Measurements from ENCODE around the gene HRC.
"Not testable (repeated sequence)": the region's sequence is repeated elsewhere in the genome, so short reads cannot be mapped to it uniquely, and the experiment has no call there.

Gene HRC, protein sequence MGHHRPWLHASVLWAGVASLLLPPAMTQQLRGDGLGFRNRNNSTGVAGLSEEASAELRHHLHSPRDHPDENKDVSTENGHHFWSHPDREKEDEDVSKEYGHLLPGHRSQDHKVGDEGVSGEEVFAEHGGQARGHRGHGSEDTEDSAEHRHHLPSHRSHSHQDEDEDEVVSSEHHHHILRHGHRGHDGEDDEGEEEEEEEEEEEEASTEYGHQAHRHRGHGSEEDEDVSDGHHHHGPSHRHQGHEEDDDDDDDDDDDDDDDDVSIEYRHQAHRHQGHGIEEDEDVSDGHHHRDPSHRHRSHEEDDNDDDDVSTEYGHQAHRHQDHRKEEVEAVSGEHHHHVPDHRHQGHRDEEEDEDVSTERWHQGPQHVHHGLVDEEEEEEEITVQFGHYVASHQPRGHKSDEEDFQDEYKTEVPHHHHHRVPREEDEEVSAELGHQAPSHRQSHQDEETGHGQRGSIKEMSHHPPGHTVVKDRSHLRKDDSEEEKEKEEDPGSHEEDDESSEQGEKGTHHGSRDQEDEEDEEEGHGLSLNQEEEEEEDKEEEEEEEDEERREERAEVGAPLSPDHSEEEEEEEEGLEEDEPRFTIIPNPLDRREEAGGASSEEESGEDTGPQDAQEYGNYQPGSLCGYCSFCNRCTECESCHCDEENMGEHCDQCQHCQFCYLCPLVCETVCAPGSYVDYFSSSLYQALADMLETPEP

DNA sequence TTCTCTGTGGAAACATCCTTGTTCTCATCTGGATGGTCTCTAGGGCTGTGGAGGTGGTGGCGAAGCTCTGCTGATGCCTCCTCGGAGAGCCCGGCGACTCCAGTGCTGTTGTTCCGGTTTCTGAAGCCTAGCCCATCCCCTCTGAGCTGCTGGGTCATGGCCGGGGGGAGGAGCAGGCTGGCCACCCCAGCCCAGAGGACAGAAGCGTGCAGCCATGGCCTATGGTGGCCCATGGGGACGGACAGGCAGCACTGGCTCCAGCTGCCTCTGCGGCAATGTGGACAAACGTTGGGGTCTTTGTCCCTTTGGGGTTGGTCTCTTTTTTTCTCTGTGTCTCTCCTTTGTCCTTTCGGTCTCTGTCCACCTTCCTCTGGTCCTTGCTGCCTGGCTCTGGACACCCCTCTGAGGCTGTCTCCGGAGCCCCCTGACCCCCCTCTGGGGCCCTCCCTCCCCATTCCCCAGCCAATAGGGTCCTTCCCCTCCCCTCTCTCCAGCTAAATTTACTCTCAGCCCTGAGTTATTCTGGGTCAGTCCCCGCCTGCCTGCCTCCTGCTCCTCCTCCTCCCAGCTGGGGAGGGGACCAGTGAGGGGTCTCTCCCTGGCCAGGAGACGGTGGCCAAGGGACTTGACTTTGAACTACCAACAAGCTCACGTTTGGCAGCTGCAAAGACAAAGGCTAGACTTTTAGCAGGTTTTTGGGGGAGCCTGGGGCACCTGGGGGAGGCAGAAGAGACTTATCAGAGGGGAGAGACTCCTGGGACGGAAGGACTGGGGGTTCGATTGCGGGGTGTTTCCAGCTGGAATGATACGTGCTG, at the start of gene HRC:
Gene HRC (minus strand): TSS at position 392 of the 815 bp plus-strand sequence. CDS start 159 bp downstream, at position 233.
- DNase-seq: no peak

DNA sequence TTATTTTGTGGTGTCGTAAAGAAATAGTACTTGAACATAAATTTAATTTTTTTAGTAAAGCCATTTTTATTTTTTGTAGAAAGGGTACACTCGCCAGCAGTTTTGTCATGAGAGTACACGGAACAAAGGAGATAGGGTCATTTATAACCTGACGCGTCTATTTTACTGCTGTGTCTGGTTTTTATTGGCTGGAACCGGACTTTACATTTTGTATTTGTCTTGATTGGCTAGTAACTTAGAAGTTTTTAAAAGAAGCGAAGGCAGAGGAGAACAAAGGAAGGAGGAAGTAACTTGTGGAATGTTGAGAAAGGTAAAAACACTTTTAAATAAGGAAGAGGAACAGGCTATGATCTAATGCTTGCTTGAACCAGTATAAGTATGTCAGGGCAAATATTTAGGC, 45.8 kb upstream of the HRC start:
- DNase-seq: no peak

DNA sequence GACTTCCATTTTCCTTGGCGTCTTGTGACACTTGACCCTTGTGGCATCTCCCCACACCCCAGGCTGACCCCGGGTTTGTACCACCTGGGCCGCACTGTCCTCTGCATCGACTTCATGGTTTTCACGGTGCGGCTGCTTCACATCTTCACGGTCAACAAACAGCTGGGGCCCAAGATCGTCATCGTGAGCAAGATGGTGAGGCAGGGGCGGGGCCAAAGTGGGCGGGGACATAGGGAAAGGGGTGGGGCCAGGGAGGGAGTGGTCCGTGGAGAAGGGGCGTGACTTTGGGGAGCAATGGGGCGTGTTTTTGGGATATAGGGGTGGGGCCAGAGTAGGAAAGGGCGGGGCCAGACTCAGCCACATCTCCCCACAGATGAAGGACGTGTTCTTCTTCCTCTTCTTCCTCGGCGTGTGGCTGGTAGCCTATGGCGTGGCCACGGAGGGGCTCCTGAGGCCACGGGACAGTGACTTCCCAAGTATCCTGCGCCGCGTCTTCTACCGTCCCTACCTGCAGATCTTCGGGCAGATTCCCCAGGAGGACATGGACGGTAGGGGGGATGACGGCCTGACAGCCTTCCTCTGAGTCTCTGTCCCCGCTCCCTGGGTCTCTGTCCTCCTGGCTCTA, 45.2 kb upstream of the HRC start:
- no peak for DNase-seq

DNA sequence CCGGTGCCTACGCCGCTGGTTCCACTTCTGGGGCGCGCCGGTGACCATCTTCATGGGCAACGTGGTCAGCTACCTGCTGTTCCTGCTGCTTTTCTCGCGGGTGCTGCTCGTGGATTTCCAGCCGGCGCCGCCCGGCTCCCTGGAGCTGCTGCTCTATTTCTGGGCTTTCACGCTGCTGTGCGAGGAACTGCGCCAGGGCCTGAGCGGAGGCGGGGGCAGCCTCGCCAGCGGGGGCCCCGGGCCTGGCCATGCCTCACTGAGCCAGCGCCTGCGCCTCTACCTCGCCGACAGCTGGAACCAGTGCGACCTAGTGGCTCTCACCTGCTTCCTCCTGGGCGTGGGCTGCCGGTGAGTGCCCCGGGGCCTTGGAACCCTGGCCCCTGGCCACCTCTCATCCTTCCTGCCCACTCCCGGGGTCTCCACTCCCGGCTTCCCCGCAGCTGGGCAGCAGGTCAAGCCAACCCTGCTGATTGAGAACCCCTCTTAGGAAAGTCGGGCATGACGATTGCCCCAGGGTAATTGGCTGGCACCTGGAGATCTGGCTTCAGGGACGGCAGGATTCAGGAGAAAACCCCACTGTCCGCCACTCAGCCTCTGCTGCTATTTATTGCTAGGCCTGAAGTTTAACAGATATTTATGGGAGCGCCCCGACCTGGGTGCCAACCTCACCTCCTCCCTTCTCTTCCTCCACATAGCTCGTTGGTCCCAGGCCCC, 41.5 kb upstream of the HRC start:
- no peak for DNase-seq

DNA sequence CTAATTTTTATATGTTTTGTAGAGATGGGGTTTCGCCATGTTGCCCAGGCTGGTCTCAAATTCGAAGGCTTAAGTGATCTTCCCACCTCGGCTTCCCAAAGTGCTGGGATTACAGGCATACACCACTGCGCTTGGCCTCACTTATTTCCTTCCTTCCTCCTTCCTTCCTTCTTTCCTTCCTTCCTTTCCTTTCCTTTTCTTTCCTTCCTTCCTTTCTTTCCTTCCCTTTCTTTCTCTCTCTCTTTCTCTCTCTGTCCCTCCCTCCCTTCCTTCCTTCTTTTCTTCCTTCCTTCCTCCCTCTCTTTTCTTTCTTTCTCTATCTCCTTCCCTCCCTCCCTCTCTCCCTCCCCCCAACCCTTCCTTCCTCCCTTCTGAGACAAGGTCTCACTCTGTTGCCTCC, 39.2 kb upstream of the HRC start:
- no peak for DNase-seq

DNA sequence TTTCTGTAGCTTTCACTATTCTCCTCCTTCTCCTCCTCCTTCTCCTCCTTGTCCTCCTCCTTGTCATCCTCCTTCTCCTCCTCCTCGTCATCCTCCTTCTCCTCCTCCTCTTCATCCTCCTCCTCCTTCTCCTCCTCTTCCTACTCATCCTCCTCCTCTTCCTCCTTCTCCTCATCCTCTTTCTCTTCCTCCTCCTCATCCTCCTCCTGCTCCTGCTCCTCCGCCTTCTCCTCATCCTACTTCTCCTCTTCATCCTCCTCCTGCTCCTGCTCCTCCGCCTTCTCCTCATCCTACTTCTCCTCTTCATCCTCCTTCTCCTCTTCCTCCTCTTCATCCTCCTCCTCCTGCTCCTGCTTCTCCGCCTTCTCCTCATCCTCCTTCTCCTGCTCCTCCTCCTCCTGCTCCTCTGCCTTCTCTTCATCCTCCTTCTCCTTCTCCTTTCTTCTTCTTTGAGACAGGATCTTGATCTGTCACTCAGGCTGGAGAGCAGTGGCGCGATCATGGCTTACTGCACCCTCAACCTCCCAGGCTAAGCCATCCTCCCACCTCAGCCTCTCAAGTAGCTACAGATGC, 38.7 kb upstream of the HRC start:
- DNase-seq: no peak

DNA sequence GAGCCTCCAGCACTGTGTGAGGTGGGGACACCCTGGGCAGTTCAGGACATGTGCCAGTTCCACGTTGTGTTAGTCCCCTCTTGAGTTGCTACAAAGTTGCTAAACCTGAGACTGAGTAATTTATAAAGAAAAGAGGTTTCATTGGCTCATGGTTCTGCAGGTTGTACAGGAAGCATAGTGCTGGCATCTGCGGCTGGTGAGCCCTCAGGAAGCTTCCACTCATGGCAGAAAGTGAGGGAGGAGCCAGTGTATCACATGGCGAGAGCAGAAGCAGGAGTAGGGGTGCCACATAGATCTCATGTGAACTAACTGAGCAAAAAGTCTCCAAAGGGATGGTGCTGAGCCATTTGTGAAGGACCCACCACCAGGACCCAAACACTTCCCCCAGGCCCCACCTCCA, 35.6 kb upstream of the HRC start:
- no peak for DNase-seq

DNA sequence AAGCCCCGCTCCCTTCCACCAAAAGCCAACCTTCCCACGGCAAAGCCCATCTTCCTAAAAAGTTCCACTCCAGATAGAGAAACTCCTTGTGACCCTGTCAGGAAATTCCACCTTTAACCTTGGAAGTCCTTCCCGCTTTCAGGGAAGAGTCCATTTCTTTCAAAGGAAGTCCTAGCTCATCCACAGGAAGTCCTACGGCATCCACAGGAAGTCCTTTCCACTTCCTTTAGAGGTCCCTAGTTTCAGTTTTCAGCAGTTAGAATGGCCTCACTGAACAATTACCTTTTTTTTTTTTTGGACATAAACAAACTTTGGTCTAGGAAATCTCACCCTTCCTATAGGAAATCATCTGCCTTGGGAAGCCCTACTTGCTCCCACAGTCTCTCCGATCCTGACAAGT, 34.1 kb upstream of the HRC start:
- no peak for DNase-seq

DNA sequence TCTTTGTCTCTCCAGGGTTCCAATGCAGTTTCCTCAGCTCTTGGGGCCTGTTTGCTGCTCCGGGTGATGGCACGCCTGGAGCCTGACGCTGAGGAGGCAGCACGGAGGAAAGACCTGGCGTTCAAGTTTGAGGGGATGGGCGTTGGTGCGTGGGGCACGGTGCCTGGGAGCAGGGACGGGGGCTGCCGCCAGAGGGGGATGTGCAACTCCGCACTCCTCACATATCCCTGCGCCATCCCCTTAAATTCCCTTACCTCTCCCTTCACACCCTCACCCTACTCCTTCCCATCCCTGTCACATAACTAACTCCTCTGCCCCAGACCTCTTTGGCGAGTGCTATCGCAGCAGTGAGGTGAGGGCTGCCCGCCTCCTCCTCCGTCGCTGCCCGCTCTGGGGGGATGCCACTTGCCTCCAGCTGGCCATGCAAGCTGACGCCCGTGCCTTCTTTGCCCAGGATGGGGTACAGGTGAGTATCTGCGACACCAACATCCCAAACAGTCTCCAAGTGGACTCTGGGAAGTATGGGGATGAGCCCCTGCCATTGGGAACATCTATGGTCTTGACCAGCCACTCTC, 33.5 kb upstream of the HRC start:
- DNase-seq: no peak

DNA sequence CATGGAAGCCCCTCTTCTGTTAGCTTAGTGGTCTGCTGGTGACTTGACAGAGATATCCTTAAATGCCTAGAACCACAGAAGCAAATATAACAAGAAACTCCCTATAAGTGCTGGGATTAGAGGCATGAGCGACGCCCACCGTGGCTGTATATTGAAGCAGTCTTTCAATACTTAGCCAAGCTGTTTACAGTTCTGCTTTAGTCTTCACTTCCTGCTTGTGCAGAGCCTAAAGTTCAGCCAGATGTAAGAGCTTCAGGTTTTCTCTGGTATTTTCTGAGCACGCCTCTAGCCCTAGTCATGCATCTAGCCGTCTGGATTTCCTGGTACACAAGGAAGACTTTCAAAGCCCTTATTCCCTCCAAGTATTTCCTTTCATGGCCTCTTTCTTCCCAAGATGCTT, 30.9 kb upstream of the HRC start:
- DNase-seq: no peak

DNA sequence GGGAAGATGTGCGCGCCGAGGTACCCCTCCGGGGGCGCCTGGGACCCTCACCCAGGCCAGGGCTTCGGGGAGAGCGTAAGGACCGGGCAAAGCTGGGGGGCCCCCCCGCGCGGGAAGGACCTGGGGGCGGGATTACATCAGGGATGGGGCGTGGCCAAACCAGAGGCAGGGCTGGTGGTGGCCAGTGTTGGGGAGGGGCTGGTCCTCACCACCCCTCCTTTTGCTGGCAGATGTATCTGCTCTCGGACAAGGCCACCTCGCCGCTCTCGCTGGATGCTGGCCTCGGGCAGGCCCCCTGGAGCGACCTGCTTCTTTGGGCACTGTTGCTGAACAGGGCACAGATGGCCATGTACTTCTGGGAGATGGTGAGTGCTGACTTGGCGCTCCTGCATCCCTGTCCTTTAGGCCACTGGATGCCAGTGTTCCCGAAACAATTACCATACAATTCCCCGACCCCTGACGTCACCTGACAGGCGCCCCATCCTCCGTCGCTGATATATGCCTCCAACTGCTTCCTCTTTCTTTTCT, 27.7 kb upstream of the HRC start:
- DNase-seq: no peak

DNA sequence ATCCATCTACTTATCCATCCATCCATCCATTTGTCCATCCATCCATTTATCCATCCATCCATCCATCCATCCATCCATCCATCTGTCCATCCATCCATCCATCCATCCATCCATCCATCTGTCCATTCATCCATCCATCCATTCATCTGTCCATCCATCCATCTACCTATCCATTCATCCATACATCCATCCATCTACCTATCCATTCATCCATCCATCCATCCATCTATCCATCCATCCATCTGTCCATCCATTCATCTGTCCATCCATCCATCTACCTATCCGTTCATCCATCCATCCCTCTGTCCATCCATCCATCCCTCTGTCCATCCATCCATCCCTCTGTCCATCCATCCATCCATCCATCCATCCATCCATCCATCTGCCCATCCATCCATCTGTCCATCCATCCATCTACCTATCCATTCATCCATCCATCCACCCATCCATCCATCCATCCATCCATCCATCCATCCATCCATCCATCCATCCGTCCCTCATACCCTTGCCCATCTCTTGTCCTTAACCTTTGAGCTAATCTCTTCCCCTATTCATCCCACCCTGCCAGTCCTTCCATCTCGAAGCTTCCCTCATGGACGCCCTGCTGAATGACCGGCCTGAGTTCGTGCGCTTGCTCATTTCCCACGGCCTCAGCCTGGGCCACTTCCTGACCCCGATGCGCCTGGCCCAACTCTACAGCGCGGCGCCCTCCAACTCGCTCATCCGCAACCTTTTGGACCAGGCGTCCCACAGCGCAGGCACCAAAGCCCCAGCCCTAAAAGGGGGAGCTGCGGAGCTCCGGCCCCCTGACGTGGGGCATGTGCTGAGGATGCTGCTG, 27.0 kb upstream of the HRC start:
- DNase-seq: not testable (repeated sequence)

DNA sequence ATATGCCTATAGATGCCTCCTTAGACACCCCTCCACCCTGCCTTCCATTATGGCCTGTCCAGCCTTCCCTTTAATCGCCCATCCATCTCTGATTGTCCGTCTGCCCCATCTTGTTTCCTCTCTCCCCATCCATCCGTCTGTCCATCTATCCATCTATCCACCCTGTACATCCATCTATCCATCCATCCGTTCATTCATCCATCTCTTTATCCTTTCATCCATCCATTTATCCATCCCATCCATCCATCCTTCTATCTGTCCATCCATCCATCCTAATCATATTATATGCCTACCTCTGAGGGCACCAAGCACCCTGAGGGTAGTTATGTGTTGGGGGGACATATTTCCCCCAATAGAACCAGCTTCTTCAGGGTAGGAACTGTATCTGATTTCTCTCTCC, 25.5 kb upstream of the HRC start:
- DNase-seq: no peak

DNA sequence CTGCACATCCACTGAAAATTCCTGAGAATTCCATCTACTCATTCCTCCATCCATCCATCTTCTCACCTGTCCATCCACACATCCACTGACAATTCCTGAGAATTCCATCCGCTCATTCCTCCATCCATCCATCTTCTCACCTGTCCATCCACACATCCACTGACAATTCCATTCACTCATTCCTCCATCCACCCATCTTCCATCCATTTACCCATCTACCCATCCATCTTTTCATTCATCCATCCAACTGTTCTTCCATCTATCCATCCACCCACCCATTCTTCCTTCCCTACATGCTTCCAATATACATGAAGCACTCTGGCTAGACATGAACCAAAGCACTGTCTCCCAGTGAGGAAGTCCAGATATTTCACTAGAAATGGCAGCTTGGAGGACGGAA, 18.0 kb upstream of the HRC start:
- DNase-seq: no peak

DNA sequence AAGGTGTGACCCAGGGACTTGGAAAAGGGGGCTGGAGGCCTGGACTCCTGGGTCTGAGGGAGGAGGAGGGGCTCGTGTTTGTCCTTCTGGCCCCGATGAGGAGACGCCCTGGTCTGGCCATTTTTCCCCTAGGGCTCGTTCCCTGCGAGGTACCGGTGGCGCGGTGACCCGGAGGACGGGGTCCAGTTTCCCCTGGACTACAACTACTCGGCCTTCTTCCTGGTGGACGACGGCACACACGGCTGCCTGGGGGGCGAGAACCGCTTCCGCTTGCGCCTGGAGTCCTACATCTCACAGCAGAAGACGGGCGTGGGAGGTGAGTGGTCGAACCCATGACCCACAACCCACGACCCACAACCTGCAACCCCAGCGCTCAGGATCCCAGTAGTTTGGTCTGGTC, 13.2 kb upstream of the HRC start:
- DNase-seq: no peak

DNA sequence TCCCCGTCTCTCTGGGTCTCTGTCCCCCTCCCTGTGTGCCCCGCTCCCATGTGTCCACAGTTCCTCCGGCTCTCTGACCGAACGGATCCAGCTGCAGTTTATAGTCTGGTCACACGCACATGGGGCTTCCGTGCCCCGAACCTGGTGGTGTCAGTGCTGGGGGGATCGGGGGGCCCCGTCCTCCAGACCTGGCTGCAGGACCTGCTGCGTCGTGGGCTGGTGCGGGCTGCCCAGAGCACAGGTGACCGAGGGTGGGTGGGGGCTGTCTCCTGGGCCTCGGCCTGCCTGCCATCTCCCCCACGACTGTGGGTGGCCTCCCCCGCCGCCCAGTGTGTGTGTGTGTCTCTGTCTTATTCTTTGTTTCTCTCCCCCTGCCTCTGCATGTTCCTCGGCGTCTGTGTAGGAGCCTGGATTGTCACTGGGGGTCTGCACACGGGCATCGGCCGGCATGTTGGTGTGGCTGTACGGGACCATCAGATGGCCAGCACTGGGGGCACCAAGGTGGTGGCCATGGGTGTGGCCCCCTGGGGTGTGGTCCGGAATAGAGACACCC, 12.7 kb upstream of the HRC start:
- no peak for DNase-seq

DNA sequence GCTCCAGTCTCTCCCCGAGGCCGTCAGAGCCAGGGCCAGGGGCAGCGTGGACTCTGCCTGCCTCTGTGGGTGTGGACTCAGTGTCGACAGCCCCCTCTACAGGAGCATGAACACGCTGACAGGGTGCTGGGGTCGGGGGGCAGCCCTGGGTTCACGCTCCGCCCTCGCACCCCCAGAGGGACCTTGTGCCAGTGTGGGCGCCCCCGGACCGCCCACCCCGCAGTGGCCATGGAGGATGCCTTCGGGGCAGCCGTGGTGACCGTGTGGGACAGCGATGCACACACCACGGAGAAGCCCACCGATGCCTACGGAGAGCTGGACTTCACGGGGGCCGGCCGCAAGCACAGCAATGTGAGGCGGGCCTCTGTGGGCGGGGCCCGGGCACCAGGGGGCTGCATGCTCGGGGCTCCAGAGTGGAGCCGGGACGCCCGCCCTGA, 10.7 kb upstream of the HRC start:
- DNase-seq: no peak

DNA sequence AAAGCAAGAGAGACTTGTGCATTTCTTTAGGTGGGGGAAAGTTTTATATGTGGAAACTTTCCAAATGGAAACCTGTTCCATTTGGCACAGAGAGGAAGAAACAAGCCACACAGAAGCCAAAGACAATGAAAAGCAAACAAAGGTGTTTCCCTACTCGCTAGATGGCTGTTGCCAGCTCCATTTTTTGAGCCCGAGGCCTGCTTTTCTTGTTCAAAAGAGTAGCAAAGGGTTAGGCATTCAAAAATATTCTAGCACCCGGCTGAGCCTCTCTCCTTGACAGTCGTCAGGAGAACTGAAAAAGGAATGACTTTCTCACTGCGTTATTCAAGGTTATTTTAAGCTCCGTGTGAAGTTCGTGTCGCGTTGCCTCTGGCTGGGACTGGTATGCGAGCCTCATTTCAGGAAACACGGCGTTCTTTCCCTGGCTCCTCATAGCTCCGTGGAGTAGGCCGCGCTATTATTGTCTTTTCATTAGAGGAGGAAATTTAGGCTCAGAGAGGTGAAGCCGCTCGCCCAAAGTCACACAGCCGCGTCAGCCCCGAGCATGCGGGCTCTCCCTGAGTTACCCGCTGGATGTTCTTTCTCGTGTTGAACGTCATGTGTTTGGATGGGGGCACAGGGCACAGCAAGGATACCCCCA, 10.0 kb upstream of the HRC start:
- DNase-seq: no peak

DNA sequence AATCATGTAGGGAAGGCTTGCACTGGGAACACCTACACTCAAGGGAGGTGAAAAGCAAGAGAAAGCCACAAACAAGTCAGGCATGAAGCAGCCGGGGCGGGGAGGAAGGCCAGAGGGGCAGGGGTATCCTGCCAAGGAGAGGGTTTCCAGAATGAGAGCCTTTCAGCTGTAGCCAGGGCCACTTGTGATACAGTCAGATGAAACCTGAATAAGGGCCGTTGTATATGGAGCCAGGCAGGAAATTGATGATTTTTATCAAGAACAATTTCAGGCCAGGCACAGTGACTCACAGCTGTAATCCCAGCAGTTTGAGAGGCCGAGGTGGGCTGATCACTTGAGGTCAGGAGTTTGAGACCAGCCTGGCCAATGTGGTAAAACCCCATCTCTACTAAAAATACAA, 6.8 kb upstream of the HRC start:
- DNase-seq: no peak
